ENCODE measurements around the gene PCBP3.

DNA sequence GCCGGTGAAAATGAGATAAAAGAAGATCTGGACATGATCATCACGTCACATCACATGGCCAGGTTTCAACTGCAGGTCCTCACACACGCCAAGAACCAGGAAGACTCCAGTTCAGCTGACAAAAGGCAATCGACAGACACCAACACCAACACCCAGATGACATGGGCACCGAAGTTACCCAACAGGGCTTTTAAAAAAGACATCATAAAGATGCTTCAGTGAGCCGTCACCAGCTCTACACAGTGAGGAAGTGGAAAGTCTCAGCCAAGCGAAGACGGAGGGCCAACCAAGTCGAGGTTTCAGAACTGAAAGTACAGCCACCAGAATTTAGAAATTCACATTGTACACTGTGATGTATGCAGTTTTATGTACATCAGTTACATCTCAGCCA is 183.8 kb downstream of the PCBP3 start:
- TF ChIP-seq, protein P1, sequence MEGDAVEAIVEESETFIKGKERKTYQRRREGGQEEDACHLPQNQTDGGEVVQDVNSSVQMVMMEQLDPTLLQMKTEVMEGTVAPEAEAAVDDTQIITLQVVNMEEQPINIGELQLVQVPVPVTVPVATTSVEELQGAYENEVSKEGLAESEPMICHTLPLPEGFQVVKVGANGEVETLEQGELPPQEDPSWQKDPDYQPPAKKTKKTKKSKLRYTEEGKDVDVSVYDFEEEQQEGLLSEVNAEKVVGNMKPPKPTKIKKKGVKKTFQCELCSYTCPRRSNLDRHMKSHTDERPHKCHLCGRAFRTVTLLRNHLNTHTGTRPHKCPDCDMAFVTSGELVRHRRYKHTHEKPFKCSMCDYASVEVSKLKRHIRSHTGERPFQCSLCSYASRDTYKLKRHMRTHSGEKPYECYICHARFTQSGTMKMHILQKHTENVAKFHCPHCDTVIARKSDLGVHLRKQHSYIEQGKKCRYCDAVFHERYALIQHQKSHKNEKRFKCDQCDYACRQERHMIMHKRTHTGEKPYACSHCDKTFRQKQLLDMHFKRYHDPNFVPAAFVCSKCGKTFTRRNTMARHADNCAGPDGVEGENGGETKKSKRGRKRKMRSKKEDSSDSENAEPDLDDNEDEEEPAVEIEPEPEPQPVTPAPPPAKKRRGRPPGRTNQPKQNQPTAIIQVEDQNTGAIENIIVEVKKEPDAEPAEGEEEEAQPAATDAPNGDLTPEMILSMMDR (IDR thresholded peaks at IDR 0.05; ENCODE audit: insufficient read depth, low read length) = no peak
- TF ChIP-seq, protein P2, sequence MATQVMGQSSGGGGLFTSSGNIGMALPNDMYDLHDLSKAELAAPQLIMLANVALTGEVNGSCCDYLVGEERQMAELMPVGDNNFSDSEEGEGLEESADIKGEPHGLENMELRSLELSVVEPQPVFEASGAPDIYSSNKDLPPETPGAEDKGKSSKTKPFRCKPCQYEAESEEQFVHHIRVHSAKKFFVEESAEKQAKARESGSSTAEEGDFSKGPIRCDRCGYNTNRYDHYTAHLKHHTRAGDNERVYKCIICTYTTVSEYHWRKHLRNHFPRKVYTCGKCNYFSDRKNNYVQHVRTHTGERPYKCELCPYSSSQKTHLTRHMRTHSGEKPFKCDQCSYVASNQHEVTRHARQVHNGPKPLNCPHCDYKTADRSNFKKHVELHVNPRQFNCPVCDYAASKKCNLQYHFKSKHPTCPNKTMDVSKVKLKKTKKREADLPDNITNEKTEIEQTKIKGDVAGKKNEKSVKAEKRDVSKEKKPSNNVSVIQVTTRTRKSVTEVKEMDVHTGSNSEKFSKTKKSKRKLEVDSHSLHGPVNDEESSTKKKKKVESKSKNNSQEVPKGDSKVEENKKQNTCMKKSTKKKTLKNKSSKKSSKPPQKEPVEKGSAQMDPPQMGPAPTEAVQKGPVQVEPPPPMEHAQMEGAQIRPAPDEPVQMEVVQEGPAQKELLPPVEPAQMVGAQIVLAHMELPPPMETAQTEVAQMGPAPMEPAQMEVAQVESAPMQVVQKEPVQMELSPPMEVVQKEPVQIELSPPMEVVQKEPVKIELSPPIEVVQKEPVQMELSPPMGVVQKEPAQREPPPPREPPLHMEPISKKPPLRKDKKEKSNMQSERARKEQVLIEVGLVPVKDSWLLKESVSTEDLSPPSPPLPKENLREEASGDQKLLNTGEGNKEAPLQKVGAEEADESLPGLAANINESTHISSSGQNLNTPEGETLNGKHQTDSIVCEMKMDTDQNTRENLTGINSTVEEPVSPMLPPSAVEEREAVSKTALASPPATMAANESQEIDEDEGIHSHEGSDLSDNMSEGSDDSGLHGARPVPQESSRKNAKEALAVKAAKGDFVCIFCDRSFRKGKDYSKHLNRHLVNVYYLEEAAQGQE (IDR thresholded peaks at IDR 0.05; ENCODE audit: insufficient replicate concordance, low read depth) = no peak
- no peak for TF ChIP-seq SPI1 (IDR thresholded peaks at IDR 0.05; ENCODE audit: borderline replicate concordance, low read depth)
- TF ChIP-seq POLR2AphosphoS5 (IDR thresholded peaks at IDR 0.05; ENCODE audit: low read depth) = no peak
- TF ChIP-seq GABPA (IDR thresholded peaks at IDR 0.05; ENCODE audit: low read depth) = no peak
